ENCODE data around the gene ELOVL6. TPM values are rescaled to one million over a fixed set of nuclear protein-coding genes. Genes with fewer than 3 reads are reported as not detected.

The ELOVL6 gene
- total RNA-seq, 2 experiments from 2014 or later = 1.6 to 2.9 TPM

- no peaks in the 10 kb centered on the region for H3K27me3 Mint-ChIP-seq
- ChIA-PET POLR2A (no interaction called here), CTCF (interaction anchor here (1.1 kb wide), 1 partner anchor 16 kb away, joined by 3 read pairs; no protein-coding TSS in a partner anchor)
- Histone ChIP-seq H3K36me3 (ENCODE audit: insufficient read depth, low read length) (no peaks in the 10 kb centered on the region), H3K27ac (ENCODE audit: low read depth in 1 of 2, low read length in 2 of 2) (no peak overlapping the region), H3K4me3 (ENCODE audit: low read length) (no peak overlapping the region), H3K9me3 (ENCODE audit: control insufficient read depth in 1 of 2, insufficient read depth in 1 of 2, low read length in 2 of 2) (no peaks in the 10 kb centered on the region), H3K4me1 (ENCODE audit: insufficient read depth, low read length) (no peaks in the 10 kb centered on the region), H3K27me3 (ENCODE audit: control insufficient read depth in 1 of 2, insufficient read depth in 2 of 2, low read length in 2 of 2) (no peaks in the 10 kb centered on the region)
- DNase-seq = no peak
- H3K27ac Mint-ChIP-seq = no peak overlapping the region
- H3K36me3 Mint-ChIP-seq (ENCODE audit: low read depth) = no peaks in the 10 kb centered on the region
- intact Hi-C loops (cut with DNase I, micrococcal nuclease) = no loop called here
- TF ChIP-seq, protein P1, sequence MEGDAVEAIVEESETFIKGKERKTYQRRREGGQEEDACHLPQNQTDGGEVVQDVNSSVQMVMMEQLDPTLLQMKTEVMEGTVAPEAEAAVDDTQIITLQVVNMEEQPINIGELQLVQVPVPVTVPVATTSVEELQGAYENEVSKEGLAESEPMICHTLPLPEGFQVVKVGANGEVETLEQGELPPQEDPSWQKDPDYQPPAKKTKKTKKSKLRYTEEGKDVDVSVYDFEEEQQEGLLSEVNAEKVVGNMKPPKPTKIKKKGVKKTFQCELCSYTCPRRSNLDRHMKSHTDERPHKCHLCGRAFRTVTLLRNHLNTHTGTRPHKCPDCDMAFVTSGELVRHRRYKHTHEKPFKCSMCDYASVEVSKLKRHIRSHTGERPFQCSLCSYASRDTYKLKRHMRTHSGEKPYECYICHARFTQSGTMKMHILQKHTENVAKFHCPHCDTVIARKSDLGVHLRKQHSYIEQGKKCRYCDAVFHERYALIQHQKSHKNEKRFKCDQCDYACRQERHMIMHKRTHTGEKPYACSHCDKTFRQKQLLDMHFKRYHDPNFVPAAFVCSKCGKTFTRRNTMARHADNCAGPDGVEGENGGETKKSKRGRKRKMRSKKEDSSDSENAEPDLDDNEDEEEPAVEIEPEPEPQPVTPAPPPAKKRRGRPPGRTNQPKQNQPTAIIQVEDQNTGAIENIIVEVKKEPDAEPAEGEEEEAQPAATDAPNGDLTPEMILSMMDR (IDR thresholded peaks at IDR 0.05) = no peak
- no peak overlapping the region for H3K4me3 Mint-ChIP-seq
- peaks cover 8% of the 10 kb centered on the region for H3K4me1 Mint-ChIP-seq (ENCODE audit: low read depth)
- ATAC-seq (ENCODE audit: poor library complexity) = no peak
- H3K9me3 Mint-ChIP-seq = no peaks in the 10 kb centered on the region
Measured at GRCh38 chr4:110120506-110120905, 77.9 kb downstream of the ELOVL6 start.

DNA sequence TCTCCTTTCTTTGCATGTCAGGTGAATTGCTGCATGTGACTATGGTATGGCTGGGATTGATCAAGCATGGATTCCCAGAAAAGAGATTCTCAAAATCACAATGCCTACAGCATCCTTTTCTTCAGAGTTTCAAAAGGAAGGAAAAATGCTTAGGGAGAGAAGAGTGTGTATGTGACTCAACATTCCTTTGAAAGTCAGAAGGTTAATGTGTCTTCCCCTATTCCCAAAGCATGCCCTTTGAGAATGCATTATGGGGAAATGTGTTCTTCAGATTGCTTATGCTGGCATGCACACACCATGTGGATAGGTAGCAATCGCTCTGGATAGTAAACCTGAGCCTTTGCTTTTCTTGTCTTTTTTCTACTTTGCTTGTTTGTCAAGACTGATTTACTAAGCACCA lies 78.5 kb downstream of the ELOVL6 start:
- DNase-seq = no peak
- Mint-ChIP-seq H3K27ac (no peak overlapping the region), H3K4me3 (no peak overlapping the region), H3K4me1 (ENCODE audit: low read depth) (peaks cover 8% of the 10 kb centered on the region), H3K9me3 (no peaks in the 10 kb centered on the region), H3K27me3 (no peaks in the 10 kb centered on the region), H3K36me3 (ENCODE audit: low read depth) (no peaks in the 10 kb centered on the region)
- Histone ChIP-seq H3K9me3 (ENCODE audit: control insufficient read depth in 1 of 2, insufficient read depth in 1 of 2, low read length in 2 of 2) (no peaks in the 10 kb centered on the region), H3K4me3 (ENCODE audit: low read length) (no peak overlapping the region), H3K36me3 (ENCODE audit: insufficient read depth, low read length) (no peaks in the 10 kb centered on the region), H3K27ac (ENCODE audit: low read depth in 1 of 2, low read length in 2 of 2) (no peak overlapping the region), H3K4me1 (ENCODE audit: insufficient read depth, low read length) (no peaks in the 10 kb centered on the region), H3K27me3 (ENCODE audit: control insufficient read depth in 1 of 2, insufficient read depth in 2 of 2, low read length in 2 of 2) (no peaks in the 10 kb centered on the region)
- intact Hi-C loops (cut with DNase I, micrococcal nuclease) = no loop called here
- ChIA-PET POLR2A (no interaction called here), CTCF (interaction anchor here (0.6 to 1.1 kb wide), 3 partner anchors 8 to 477 kb away, joined by 3 to 4 read pairs (median 3); no protein-coding TSS in a partner anchor)
- TF ChIP-seq, protein P1 (IDR thresholded peaks at IDR 0.05) = no peak
- ATAC-seq (ENCODE audit: poor library complexity) = no peak

DNA sequence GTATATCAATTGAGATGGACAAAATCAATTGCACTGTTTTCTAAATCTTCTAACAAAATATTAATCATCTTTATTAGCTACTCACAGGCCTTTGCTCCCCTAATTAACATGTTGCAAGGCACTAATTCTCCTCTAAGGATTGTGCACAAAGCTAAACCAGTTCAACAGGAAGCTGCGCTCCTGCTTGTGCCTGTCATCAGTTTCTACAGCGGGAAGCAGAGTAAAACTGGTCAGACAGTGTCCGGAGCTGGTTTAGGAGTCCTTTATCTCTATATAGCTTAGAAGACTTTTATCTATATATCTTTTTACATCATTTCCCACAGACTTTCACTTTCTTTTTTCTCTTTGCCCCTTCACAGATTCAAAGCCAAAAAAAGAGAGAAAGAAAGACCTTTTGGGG lies 79.1 kb downstream of the ELOVL6 start:
- Histone ChIP-seq H3K36me3 (ENCODE audit: insufficient read depth, low read length) (no peaks in the 10 kb centered on the region), H3K27me3 (ENCODE audit: control insufficient read depth in 1 of 2, insufficient read depth in 2 of 2, low read length in 2 of 2) (no peaks in the 10 kb centered on the region), H3K9me3 (ENCODE audit: control insufficient read depth in 1 of 2, insufficient read depth in 1 of 2, low read length in 2 of 2) (no peaks in the 10 kb centered on the region), H3K4me3 (ENCODE audit: low read length) (no peak overlapping the region), H3K27ac (ENCODE audit: low read depth in 1 of 2, low read length in 2 of 2) (no peak overlapping the region), H3K4me1 (ENCODE audit: insufficient read depth, low read length) (no peaks in the 10 kb centered on the region)
- Mint-ChIP-seq H3K27ac (no peak overlapping the region), H3K36me3 (ENCODE audit: low read depth) (no peaks in the 10 kb centered on the region), H3K4me3 (no peak overlapping the region), H3K27me3 (no peaks in the 10 kb centered on the region), H3K9me3 (no peaks in the 10 kb centered on the region), H3K4me1 (ENCODE audit: low read depth) (peaks cover 8% of the 10 kb centered on the region)
- intact Hi-C loops (cut with DNase I, micrococcal nuclease) = no loop called here
- CTCF ChIA-PET = interaction anchor here (1.1 kb wide), 1 partner anchor 18 kb away, joined by 3 read pairs; no protein-coding TSS in a partner anchor
- POLR2A ChIA-PET = no interaction called here
- TF ChIP-seq, protein P1 (IDR thresholded peaks at IDR 0.05) = no peak
- DNase-seq = peak in 1 of 14 experiments; percentile 5
- ATAC-seq (ENCODE audit: poor library complexity) = no peak
